ENCODE measurements around the gene ARL16. TPM values are rescaled to one million over a fixed set of nuclear protein-coding genes. Genes with fewer than 3 reads are reported as not detected.

The ARL16 gene
- total RNA-seq, 1 donor from 2014 or later, result 24.1 TPM

- Histone ChIP-seq H3K27me3 (no peaks in the 10 kb centered on the region), H3K4me3 (no peak overlapping the region), H3K36me3 (no peaks in the 10 kb centered on the region), H3K9me3 (no peaks in the 10 kb centered on the region), H3K27ac (no peak overlapping the region), H3K4me1 (peaks cover 37% of the 10 kb centered on the region)
- intact Hi-C loops (cut with DNase I), result no loop called here
- no peak for DNase-seq (ENCODE audit: extremely low spot score in 2 of 2)
- TF ChIP-seq POLR2A (IDR thresholded peaks at IDR 0.05) (no peak), POLR2AphosphoS5 (IDR thresholded peaks at IDR 0.05; ENCODE audit: insufficient read depth in 1 of 2, low read depth in 1 of 2) (no peak), CTCF (IDR thresholded peaks at IDR 0.05) (no peak)
Measured at GRCh38 chr17:81714412-81715106, 31.0 kb upstream of the ARL16 start.

GRCh38 chr17:81713556-81714411 is 30.2 kb upstream of the ARL16 start:
- Histone ChIP-seq H3K27me3 (no peaks in the 10 kb centered on the region), H3K36me3 (no peaks in the 10 kb centered on the region), H3K4me1 (peaks cover 37% of the 10 kb centered on the region), H3K4me3 (peak overlapping the region in 1 of 2 donors; percentile 82), H3K9me3 (no peaks in the 10 kb centered on the region), H3K27ac (no peak overlapping the region)
- TF ChIP-seq CTCF (IDR thresholded peaks at IDR 0.05), result no peak
- TF ChIP-seq POLR2A (IDR thresholded peaks at IDR 0.05), result no peak
- TF ChIP-seq POLR2AphosphoS5 (IDR thresholded peaks at IDR 0.05; ENCODE audit: insufficient read depth in 1 of 2, low read depth in 1 of 2), result no peak
- intact Hi-C loops (cut with DNase I), result no loop called here
- DNase-seq (ENCODE audit: extremely low spot score in 2 of 2), result no peak

DNA sequence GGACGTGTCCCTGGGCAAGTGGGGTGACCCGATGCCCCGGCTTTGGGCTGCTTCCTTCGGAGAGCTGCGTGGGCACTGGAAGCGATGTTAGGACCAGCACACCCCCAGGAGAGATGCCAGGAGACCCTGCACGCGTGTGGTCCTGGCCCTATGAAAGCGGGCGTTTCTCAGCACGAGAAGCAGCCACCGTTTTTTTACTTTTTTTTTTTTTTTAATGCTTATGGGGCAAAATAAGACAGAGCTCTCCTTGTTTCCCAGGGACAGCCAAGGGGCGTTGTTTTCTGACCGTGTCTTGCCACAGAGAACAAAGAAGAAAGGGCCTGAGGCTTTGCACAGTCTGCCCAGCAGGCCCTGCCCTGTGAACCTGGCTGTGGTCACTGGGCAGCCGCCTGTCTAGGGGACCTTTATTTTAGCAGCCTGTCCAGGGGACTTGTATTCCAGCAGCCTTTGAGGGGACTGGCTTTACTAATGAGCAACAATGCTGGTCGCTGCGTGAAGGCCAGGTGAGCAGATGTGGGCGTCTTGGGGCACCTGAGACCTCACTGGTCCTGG is 29.5 kb upstream of the ARL16 start:
- Histone ChIP-seq H3K36me3 (no peaks in the 10 kb centered on the region), H3K4me1 (peaks cover 37% of the 10 kb centered on the region), H3K4me3 (peak overlapping the region; percentile 82 to 93), H3K27ac (no peak overlapping the region), H3K9me3 (no peaks in the 10 kb centered on the region), H3K27me3 (no peaks in the 10 kb centered on the region)
- TF ChIP-seq POLR2AphosphoS5 (IDR thresholded peaks at IDR 0.05; ENCODE audit: insufficient read depth in 1 of 2, low read depth in 1 of 2), result no peak
- no peak for TF ChIP-seq POLR2A (IDR thresholded peaks at IDR 0.05)
- no peak for TF ChIP-seq CTCF (IDR thresholded peaks at IDR 0.05)
- intact Hi-C loops (cut with DNase I), result no loop called here
- DNase-seq (ENCODE audit: extremely low spot score in 2 of 2), result no peak

- DNase-seq (ENCODE audit: extremely low spot score in 2 of 2), result no peak
- intact Hi-C loops (cut with DNase I), result no loop called here
Measured at GRCh38 chr17:81712468-81713003, 28.9 kb upstream of the ARL16 start.

More at GRCh38 chr17:81712468-81713003, 28.9 kb upstream of the ARL16 start:
- H3K4me1 ChIP-seq, result peaks cover 37% of the 10 kb centered on the region
- H3K27ac ChIP-seq, result no peak overlapping the region
- peak overlapping the region; percentile 82 to 93 for H3K4me3 ChIP-seq
- peaks cover 0 to 5% of the 10 kb centered on the region in 2 donors for H3K36me3 ChIP-seq
- no peaks in the 10 kb centered on the region for H3K9me3 ChIP-seq
- no peak for TF ChIP-seq POLR2A (IDR thresholded peaks at IDR 0.05)
- no peak for TF ChIP-seq CTCF (IDR thresholded peaks at IDR 0.05)
- no peak for TF ChIP-seq POLR2AphosphoS5 (IDR thresholded peaks at IDR 0.05; ENCODE audit: insufficient read depth in 1 of 2, low read depth in 1 of 2)
- H3K27me3 ChIP-seq, result no peaks in the 10 kb centered on the region
